ENCODE measurements around the gene DIO1. TPM values are rescaled to one million over a fixed set of nuclear protein-coding genes. Genes with fewer than 3 reads are reported as not detected.

Gene DIO1
- total RNA-seq, 4 donors from 2014 or later: not detected

DNA sequence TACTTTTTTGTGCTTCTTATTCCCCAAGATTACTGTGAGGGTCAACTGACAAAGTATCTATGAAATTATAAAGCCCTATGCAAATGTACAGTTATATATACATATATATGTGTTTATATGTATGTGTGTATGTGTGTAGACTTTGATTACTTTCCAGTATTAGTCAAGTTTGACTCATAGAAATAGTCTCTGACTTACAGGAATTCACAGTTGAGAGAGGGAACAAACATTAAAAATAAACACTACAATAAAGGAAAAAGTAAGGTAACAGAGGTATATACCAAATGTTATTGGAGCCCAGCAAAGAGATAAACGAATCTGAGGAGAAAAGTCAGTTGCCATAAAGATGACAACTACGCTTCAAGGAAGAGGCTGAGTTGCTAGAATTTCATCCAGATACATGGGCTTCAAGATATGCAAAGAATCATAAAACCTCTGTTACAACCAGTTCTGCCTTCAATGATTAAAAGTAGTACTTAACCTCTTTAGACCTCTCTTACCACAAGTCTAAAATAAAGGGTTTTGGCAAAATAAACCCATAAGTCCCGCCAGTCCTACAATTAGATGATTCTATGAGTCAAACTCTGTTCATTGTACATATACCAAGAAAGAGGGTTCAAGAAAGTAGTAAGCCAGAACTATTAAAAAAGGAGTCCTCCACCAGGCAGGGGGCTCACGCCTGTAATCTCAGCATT is 44.3 kb downstream of the DIO1 start:
- TF ChIP-seq, protein P1, sequence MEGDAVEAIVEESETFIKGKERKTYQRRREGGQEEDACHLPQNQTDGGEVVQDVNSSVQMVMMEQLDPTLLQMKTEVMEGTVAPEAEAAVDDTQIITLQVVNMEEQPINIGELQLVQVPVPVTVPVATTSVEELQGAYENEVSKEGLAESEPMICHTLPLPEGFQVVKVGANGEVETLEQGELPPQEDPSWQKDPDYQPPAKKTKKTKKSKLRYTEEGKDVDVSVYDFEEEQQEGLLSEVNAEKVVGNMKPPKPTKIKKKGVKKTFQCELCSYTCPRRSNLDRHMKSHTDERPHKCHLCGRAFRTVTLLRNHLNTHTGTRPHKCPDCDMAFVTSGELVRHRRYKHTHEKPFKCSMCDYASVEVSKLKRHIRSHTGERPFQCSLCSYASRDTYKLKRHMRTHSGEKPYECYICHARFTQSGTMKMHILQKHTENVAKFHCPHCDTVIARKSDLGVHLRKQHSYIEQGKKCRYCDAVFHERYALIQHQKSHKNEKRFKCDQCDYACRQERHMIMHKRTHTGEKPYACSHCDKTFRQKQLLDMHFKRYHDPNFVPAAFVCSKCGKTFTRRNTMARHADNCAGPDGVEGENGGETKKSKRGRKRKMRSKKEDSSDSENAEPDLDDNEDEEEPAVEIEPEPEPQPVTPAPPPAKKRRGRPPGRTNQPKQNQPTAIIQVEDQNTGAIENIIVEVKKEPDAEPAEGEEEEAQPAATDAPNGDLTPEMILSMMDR (IDR thresholded peaks at IDR 0.05): no peak
- TF ChIP-seq POLR2A (IDR thresholded peaks at IDR 0.05): no peak
- whole genome bisulfite sequencing, 2 donors: 91 to 92% methylated on average over 4 of the region's 4 CpGs
- H3K9me3 ChIP-seq: peaks cover 0 to 13% (median 0%) of the 10 kb centered on the region in 3 donors
- peaks cover 0 to 60% (median 3%) of the 10 kb centered on the region in 3 donors for H3K36me3 ChIP-seq
- H3K27ac ChIP-seq: no peak overlapping the region
- intact Hi-C loops (cut with DNase I): loop anchor here (5.0 kb wide), 1 partner anchor 41 kb away; no protein-coding TSS in a partner anchor
- no peak for DNase-seq
- H3K27me3 ChIP-seq: no peaks in the 10 kb centered on the region
- no peak overlapping the region for H3K4me3 ChIP-seq
- H3K4me1 ChIP-seq: peaks cover 0 to 5% (median 0%) of the 10 kb centered on the region in 3 donors

DNA sequence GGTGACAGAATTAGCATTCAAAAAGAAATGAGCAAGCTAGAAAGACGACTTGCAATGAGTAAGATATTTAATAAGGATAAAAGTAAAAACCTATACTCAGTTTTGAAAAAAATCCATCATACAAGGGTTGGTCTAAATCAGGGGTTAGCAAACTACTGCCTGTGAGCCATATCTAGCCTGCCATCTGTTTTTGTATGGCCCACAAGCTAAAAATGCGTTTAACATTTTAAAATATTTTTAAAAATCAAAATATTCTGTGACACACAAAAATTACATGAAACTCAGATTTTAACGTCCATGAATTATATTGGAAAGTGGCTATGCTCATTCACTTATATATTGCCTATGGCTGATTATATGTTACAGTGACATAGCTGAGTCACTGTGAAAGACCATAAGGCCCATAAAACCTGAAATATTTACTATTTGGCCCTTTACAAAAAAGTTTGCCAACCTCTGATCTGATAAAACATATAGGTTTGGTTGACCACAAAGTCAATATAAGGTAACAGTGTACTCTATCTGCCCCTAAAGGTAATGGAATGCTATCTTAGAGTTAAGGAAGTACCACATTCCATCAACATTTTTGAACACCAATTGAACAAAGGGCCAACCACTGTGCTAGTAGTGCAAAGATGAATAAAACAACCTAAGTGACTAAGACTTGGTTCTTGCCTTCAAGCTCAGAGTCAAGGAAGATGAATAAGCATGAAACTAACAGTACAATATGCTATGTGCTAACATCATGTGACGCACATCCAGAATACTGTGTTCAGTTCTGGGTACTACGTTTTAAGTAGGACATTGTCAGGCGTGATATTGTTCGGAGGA is 48.4 kb downstream of the DIO1 start:
- Histone ChIP-seq H3K9me3 (no peaks in the 10 kb centered on the region), H3K4me3 (no peak overlapping the region), H3K36me3 (peaks cover 0 to 22% (median 0%) of the 10 kb centered on the region in 3 donors), H3K27me3 (no peaks in the 10 kb centered on the region), H3K27ac (no peak overlapping the region), H3K4me1 (peaks cover 14 to 32% (median 21%) of the 10 kb centered on the region in 3 donors)
- TF ChIP-seq, protein P1 (IDR thresholded peaks at IDR 0.05): no peak
- TF ChIP-seq POLR2A (IDR thresholded peaks at IDR 0.05): no peak
- no peak for DNase-seq
- intact Hi-C loops (cut with DNase I): no loop called here
- 87 to 90% methylated on average over 7 of the region's 7 CpGs for WGBS, 2 donors

DNA sequence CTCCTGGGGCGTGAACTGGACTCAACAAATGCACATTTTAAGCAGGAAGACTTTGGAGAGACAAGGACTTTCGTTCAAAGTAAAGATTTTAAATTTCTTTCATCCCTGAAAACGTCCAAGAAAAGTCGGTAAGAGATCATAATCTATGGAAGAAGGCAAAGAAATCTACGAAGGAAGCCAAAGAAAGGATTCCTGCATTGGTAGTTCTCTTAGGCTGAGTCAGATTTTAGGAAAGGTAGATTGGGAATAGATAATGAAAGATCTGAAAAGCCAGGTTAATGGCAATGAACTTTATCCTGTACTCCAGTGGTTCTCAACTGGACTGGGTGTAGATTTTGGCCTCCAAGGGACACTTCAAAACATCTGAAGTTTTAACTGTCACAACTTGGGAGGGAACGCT is 49.1 kb downstream of the DIO1 start:
- no peaks in the 10 kb centered on the region for H3K9me3 ChIP-seq
- no peak overlapping the region for H3K4me3 ChIP-seq
- no peak for TF ChIP-seq POLR2A (IDR thresholded peaks at IDR 0.05)
- TF ChIP-seq, protein P1 (IDR thresholded peaks at IDR 0.05): no peak
- H3K27me3 ChIP-seq: no peaks in the 10 kb centered on the region
- H3K27ac ChIP-seq: no peak overlapping the region
- H3K36me3 ChIP-seq: peaks cover 0 to 15% (median 0%) of the 10 kb centered on the region in 3 donors
- peaks cover 14 to 39% (median 21%) of the 10 kb centered on the region in 3 donors for H3K4me1 ChIP-seq
- 92 to 93% methylated on average over 6 of the region's 6 CpGs for WGBS, 2 donors
- intact Hi-C loops (cut with DNase I): no loop called here
- DNase-seq: no peak

DNA sequence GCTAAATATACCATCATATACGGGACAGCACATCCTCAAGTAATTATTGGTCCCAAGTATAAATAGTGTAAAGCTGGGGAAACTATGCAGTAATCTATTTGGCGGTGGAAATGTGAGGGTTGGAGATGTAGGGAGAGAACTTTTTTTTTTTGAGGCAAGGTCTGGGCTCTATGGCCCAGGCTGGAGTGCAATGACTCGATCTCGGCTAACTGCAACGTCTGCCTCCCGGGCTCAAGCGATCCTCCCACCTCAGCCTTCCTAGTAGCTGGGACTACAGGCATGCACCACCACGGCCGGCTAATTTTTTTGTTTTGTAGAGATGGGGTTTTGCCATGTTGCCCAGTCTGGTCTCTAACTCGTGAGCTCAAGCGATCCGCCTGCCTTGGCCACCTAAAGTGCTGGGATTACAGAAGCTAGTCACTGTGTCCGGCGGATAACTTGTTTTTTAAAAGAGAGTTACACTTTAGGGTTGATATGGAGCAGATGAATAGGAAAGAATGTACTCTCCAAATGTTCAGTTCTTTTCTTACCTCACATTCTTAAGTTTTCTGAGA is 49.6 kb downstream of the DIO1 start:
- DNase-seq: no peak
- peaks cover 0 to 11% (median 0%) of the 10 kb centered on the region in 3 donors for H3K36me3 ChIP-seq
- H3K4me1 ChIP-seq: peaks cover 14 to 44% (median 21%) of the 10 kb centered on the region in 3 donors
- intact Hi-C loops (cut with DNase I): no loop called here
- no peak overlapping the region for H3K4me3 ChIP-seq
- no peaks in the 10 kb centered on the region for H3K27me3 ChIP-seq
- H3K27ac ChIP-seq: no peak overlapping the region
- TF ChIP-seq POLR2A (IDR thresholded peaks at IDR 0.05): no peak
- TF ChIP-seq, protein P1 (IDR thresholded peaks at IDR 0.05): no peak
- no peaks in the 10 kb centered on the region for H3K9me3 ChIP-seq
- WGBS, 2 donors: 93 to 94% methylated on average over 13 to 14 of the region's 14 CpGs
